Measurements from ENCODE around the gene MOK.

Gene MOK

DNA sequence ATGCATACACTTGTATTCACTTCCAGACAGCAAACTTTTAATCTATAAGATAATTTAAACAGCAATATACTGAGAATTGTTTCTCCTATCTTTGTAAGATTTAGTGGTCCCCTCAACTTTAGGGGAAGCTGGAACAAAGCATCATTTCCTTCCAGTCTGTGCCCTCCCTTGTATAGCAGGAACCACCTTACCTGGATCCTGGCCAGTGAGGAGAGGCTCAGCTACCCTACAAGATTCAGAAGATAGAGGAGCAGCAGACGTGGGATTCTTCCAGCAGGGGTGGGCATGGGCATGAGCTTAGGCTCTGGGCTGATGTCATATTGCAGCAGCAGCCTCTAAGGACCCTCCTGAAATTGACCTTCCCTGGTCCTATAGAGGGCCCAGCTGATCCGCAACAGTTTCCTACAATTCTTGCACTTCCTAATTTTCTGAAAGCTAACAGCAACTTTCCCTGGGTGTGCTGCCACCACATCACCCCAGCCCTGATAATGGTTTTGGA lies 21.3 kb downstream of the MOK start:
- H3F3A ChIP-seq (ENCODE audit: insufficient read depth, low read length), result no peaks in the 10 kb centered on the region
- no peak for DNase-seq
- H3K9ac ChIP-seq (ENCODE audit: low read length), result no peak overlapping the region
- H3K36me3 ChIP-seq (replicated peaks; ENCODE audit: insufficient read depth, low read length), result no peaks in the 10 kb centered on the region
- no peak overlapping the region for H2AFZ ChIP-seq (ENCODE audit: low read length)
- no peak for TF ChIP-seq EZH2phosphoT487 (IDR thresholded peaks at IDR 0.05; ENCODE audit: low read length)
- no peak for TF ChIP-seq EZH2 (optimal IDR thresholded peaks at IDR 0.05; ENCODE audit: low read depth, low read length)
- no peak for TF ChIP-seq CTCF (IDR thresholded peaks at IDR 0.05; ENCODE audit: low read length)
- H3K4me2 ChIP-seq (ENCODE audit: low read depth, low read length), result no peak overlapping the region
- H4K20me1 ChIP-seq (ENCODE audit: insufficient read depth, low read length), result no peaks in the 10 kb centered on the region
- no peaks in the 10 kb centered on the region for H3K4me1 ChIP-seq (ENCODE audit: low read length)
- H3K9me3 ChIP-seq (replicated peaks; ENCODE audit: insufficient read depth, low read length), result no peaks in the 10 kb centered on the region
- no peaks in the 10 kb centered on the region for H3K9me2 ChIP-seq (replicated peaks; ENCODE audit: insufficient read depth, low read length)
- no peaks in the 10 kb centered on the region for H3K79me2 ChIP-seq (ENCODE audit: low read length)
- H3K27ac ChIP-seq (ENCODE audit: low read length), result no peak overlapping the region
- H3K4me3 ChIP-seq (ENCODE audit: low read length), result no peak overlapping the region
- no peaks in the 10 kb centered on the region for H3K27me3 ChIP-seq (replicated peaks; ENCODE audit: insufficient read depth, low read length)

GRCh38 chr14:102282751-102283465 lies 22.1 kb downstream of the MOK start:
- DNase-seq, result no peak
- H3K36me3 ChIP-seq (replicated peaks; ENCODE audit: insufficient read depth, low read length), result no peaks in the 10 kb centered on the region
- no peaks in the 10 kb centered on the region for H3K9me2 ChIP-seq (replicated peaks; ENCODE audit: insufficient read depth, low read length)
- H3K4me2 ChIP-seq (ENCODE audit: low read depth, low read length), result no peak overlapping the region
- no peaks in the 10 kb centered on the region for H3F3A ChIP-seq (ENCODE audit: insufficient read depth, low read length)
- no peaks in the 10 kb centered on the region for H4K20me1 ChIP-seq (ENCODE audit: insufficient read depth, low read length)
- no peaks in the 10 kb centered on the region for H3K4me1 ChIP-seq (ENCODE audit: low read length)
- H3K27me3 ChIP-seq (replicated peaks; ENCODE audit: insufficient read depth, low read length), result no peaks in the 10 kb centered on the region
- no peak overlapping the region for H3K4me3 ChIP-seq (ENCODE audit: low read length)
- TF ChIP-seq EZH2phosphoT487 (IDR thresholded peaks at IDR 0.05; ENCODE audit: low read length) (no peak), EZH2 (optimal IDR thresholded peaks at IDR 0.05; ENCODE audit: low read depth, low read length) (no peak), CTCF (IDR thresholded peaks at IDR 0.05; ENCODE audit: low read length) (no peak)
- H2AFZ ChIP-seq (ENCODE audit: low read length), result no peak overlapping the region
- no peak overlapping the region for H3K9ac ChIP-seq (ENCODE audit: low read length)
- no peak overlapping the region for H3K27ac ChIP-seq (ENCODE audit: low read length)
- no peaks in the 10 kb centered on the region for H3K79me2 ChIP-seq (ENCODE audit: low read length)
- no peaks in the 10 kb centered on the region for H3K9me3 ChIP-seq (replicated peaks; ENCODE audit: insufficient read depth, low read length)

DNA sequence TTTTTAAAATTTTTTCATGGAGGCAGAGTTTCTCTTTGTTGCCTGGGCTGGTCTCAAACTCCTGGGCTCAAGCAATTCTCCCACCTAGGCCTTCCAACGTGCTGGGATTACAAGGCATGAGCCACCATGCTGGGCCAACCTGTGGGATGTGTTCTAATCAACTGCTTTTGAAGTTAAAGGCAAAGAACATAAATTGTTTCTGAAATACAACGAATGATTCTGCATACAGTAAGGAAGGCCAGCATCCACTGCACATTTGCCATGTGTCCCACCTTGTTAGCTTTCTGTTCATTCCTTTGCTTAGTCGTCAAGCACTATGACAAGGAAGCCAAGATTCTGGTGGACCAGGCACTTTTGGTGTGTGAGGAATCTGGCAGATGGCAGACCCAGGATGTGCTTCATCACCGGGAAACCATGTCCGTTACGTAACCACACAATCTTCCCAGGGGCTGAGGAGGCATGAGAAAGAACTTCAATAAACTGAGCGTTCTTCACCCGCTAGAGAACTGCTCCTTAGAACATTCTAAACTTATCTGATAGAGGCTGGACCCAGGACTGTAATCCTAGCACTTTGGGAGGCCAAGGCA lies 24.5 kb downstream of the MOK start:
- Histone ChIP-seq H3K4me1 (ENCODE audit: low read length) (no peaks in the 10 kb centered on the region), H3K79me2 (ENCODE audit: low read length) (no peaks in the 10 kb centered on the region), H3K9me2 (replicated peaks; ENCODE audit: insufficient read depth, low read length) (no peaks in the 10 kb centered on the region), H2AFZ (ENCODE audit: low read length) (no peak overlapping the region), H3K27me3 (replicated peaks; ENCODE audit: insufficient read depth, low read length) (no peaks in the 10 kb centered on the region), H3K9me3 (replicated peaks; ENCODE audit: insufficient read depth, low read length) (no peaks in the 10 kb centered on the region), H3K4me3 (ENCODE audit: low read length) (no peak overlapping the region), H3K36me3 (replicated peaks; ENCODE audit: insufficient read depth, low read length) (no peaks in the 10 kb centered on the region), H3F3A (ENCODE audit: insufficient read depth, low read length) (no peaks in the 10 kb centered on the region), H4K20me1 (ENCODE audit: insufficient read depth, low read length) (no peaks in the 10 kb centered on the region), H3K9ac (ENCODE audit: low read length) (no peak overlapping the region), H3K27ac (ENCODE audit: low read length) (no peak overlapping the region), H3K4me2 (ENCODE audit: low read depth, low read length) (no peak overlapping the region)
- no peak for TF ChIP-seq EZH2 (optimal IDR thresholded peaks at IDR 0.05; ENCODE audit: low read depth, low read length)
- no peak for TF ChIP-seq EZH2phosphoT487 (IDR thresholded peaks at IDR 0.05; ENCODE audit: low read length)
- no peak for TF ChIP-seq CTCF (IDR thresholded peaks at IDR 0.05; ENCODE audit: low read length)
- no peak for DNase-seq

Measured in MM.1S (cell line).